ENCODE data around the gene BCAS4.

Gene BCAS4

DNA sequence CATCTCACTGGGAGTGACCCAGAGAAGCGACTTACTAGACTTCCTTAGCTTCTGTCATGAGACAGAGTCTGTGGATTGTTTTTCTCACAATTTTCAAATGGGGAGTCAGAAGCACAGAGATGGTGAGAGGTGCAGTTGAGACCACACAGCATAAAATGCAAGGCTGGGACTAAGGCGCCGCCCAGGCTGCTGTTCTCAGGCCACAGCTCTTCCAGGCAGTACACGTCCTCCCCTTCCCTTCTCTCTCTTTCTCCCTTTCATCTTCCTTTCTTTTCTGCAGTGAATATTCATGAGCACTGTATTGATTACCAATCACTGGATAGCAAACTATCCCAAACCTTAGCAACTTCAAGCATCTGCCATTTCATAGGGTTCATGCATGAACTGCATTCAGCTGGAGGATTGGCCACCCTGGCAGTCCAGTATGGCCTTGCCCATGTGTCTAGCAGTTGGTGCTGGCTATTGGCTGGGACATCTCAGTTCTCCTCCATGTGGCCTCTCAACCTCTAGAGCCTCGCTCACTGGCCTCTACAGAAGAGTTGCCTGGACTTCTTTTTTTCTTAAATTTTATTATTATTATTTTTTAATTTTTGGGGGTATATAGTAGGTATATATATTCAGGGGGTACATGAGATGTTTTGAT lies 11.4 kb downstream of the BCAS4 start:
- TF ChIP-seq, protein P1, sequence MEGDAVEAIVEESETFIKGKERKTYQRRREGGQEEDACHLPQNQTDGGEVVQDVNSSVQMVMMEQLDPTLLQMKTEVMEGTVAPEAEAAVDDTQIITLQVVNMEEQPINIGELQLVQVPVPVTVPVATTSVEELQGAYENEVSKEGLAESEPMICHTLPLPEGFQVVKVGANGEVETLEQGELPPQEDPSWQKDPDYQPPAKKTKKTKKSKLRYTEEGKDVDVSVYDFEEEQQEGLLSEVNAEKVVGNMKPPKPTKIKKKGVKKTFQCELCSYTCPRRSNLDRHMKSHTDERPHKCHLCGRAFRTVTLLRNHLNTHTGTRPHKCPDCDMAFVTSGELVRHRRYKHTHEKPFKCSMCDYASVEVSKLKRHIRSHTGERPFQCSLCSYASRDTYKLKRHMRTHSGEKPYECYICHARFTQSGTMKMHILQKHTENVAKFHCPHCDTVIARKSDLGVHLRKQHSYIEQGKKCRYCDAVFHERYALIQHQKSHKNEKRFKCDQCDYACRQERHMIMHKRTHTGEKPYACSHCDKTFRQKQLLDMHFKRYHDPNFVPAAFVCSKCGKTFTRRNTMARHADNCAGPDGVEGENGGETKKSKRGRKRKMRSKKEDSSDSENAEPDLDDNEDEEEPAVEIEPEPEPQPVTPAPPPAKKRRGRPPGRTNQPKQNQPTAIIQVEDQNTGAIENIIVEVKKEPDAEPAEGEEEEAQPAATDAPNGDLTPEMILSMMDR (IDR thresholded peaks at IDR 0.05; ENCODE audit: low read depth, low read length): no peak
- no peak overlapping the region for H3K4me3 ChIP-seq (ENCODE audit: low read depth, low read length)

DNA sequence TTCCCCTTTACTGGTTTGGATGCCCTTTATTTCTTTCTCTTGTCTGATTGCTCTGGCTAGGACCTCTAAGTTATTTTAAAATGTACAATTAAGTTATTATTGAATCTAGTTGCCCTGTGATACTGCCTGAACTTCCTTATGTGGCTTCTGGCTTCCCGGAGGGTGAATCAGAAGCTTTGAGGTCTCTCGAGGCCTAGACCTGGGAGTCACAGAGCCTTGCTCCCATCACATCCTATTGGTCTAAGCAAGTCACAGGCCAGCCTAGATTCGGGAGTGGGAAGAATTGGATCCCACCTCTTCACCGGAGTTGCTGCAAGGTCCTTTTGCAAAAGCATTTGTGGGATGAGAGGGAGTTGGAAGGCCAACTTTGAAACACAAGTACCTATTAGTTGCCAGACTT lies 15.2 kb downstream of the BCAS4 start:
- TF ChIP-seq, protein P1 (IDR thresholded peaks at IDR 0.05; ENCODE audit: low read depth, low read length): no peak
- H3K4me3 ChIP-seq (ENCODE audit: low read depth, low read length): no peak overlapping the region

DNA sequence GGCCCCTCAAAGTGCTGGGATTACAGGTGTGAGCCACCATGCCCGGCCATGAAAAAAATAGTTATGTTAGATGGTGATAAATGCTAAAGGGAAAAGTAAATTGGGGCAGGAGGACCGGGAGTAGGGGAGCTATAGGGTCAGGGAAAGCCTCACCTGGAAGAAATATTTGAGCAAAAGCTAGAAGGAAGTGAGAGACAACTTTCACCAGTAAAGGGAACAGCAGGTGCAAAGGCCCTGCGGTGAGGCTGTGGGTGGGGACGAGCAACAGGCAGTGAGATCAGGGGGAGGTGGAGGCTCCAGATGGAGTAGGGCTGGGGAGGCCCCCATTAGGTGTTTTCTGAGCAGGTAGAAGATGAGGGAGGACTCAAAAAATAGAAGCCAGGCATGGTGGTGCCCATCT lies 16.0 kb downstream of the BCAS4 start:
- no peak overlapping the region for H3K4me3 ChIP-seq (ENCODE audit: low read depth, low read length)
- TF ChIP-seq, protein P1 (IDR thresholded peaks at IDR 0.05; ENCODE audit: low read depth, low read length): no peak

DNA sequence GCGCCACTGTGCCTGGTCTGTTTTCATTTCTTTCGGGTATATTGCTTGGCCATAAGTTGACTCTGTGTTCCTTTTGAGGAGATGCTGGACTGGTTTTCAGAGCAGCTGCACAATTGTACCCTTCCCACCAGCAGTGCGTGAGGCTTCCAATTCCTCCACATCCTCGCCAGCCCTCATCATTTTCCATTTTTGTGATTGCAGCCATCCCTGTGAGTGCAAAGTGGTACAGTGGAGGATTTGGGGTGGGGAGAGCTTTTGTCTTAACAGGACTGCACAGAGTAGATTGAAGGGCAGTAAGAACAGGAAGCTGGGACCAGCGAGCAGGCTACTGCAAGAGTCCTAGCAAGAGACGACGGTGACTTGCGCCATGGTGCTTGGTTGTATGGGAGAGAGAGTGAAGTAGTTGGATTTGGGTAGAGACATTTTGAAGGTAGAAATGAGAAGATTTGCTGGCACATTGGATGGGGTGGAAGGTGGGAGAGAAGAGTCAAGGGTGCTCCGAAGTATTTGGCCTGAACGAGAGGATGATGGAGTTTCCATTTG lies 18.3 kb downstream of the BCAS4 start:
- no peak overlapping the region for H3K4me3 ChIP-seq (ENCODE audit: low read depth, low read length)

DNA sequence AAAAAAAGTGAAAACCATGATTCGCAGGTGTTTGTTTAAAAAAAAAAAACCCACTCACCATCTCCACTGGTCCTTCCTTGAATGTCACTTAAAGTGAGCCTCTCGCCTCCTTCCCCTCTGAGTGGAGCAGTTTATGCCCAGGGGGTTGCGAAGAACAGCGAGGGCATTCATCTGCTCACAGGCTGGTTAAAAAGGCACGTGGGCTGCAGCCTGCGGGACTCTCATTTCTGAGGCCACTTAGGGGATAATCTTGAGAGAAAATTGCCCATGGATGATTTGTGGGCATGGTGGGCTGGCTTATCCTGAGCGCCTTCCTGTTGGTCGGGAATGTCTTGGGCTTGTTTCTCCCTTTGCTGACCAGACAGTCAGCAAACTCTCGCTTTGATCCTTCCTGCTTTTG lies 18.9 kb downstream of the BCAS4 start:
- no peak overlapping the region for H3K4me3 ChIP-seq (ENCODE audit: low read depth, low read length)
- TF ChIP-seq, protein P1 (IDR thresholded peaks at IDR 0.05; ENCODE audit: low read depth, low read length): no peak

More for the DNA sequence above, 18.3 kb downstream of the BCAS4 start:
- TF ChIP-seq, protein P1 (IDR thresholded peaks at IDR 0.05; ENCODE audit: low read depth, low read length): no peak

DNA sequence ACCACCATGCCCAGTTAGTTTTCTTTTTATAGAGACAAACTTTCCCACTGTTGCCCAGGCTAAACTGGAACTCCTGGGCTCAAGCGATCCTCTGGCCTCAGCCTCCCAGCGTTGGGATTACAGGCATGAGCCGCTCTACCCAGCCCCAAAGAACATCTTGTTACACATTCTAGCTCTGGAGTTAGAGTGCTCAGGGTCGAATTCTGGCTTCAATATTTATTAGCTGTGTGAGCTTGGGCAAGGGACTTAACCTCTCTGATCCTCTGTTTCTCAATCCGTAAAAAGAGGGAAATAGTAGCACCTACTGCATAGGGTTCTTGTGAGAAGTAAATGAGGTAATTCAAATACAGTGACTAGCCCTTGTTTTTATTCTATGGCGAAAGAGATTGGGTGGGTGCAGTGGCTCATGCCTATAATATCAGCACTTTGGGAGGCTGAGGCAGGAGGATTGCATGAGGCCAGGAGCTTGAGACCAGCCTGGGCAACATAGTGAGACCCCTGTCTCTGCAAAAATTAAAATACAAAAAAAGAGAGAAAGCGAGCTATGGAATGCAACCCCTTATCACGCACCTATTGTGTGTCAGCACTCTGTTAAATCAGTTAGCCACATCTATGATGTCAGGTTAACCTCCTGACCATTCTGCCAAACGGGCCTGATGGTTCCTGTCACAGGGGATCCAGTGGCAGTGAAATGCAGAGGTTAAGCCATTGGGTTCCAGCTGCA lies 19.7 kb downstream of the BCAS4 start:
- TF ChIP-seq, protein P1 (IDR thresholded peaks at IDR 0.05; ENCODE audit: low read depth, low read length): no peak
- peak overlapping the region; percentile 32; the same call in 1 of the 2 replicates for H3K4me3 ChIP-seq (ENCODE audit: low read depth, low read length)
